ENCODE results near the gene PPIL6. TPM values are rescaled to one million over a fixed set of nuclear protein-coding genes. Genes with fewer than 3 reads are reported as not detected.

The PPIL6 gene
- total RNA-seq, 1 experiment from 2014 or later: 0.61 TPM

DNA sequence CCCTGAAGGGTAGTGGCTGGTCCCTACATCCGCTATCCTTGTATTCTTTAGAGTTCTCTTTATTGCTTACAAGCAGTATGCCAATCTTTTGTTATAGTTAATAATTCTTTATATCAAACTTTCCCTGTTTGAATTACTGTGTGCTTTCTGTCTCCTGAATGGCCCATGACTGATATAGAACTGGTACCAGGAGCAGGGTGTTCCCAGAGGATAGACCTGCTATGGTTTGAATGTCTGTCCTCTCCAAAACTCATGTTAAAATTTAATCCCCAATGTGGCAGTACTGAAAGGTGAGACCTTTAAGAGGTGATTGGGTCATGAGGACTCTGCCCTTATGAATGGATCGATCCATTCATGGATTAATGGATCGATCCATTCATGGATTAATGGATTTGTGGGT is 84.2 kb downstream of the PPIL6 start (continued):
- no peak for TF ChIP-seq TCF7 (CRISPR knock-in tag; IDR thresholded peaks at IDR 0.05; ENCODE audit: low read depth)
- TF ChIP-seq ELF4 (CRISPR knock-in tag; IDR thresholded peaks at IDR 0.05; ENCODE audit: low read depth): no peak
- TF ChIP-seq, protein P1, sequence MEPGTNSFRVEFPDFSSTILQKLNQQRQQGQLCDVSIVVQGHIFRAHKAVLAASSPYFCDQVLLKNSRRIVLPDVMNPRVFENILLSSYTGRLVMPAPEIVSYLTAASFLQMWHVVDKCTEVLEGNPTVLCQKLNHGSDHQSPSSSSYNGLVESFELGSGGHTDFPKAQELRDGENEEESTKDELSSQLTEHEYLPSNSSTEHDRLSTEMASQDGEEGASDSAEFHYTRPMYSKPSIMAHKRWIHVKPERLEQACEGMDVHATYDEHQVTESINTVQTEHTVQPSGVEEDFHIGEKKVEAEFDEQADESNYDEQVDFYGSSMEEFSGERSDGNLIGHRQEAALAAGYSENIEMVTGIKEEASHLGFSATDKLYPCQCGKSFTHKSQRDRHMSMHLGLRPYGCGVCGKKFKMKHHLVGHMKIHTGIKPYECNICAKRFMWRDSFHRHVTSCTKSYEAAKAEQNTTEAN (CRISPR knock-in tag; IDR thresholded peaks at IDR 0.05): no peak
- TF ChIP-seq AR (CRISPR knock-in tag; IDR thresholded peaks at IDR 0.05): no peak
- no peak for TF ChIP-seq ZNF317 (CRISPR knock-in tag; IDR thresholded peaks at IDR 0.05; ENCODE audit: borderline replicate concordance, low read depth)

- Mint-ChIP-seq H3K27me3 (ENCODE audit: low read depth) (no peaks in the 10 kb centered on the region), H3K4me1 (0 out of 2 replicates have a peak, but pooled peaks cover 3% of the 10 kb centered on the region), H3K9me3 (peaks cover 4% of the 10 kb centered on the region), H3K27ac (no peak overlapping the region), H3K4me3 (no peak overlapping the region), H3K36me3 (peaks cover 13% of the 10 kb centered on the region)
- ATAC-seq: no peak
- ChIA-PET CTCF (no interaction called here), POLR2A (no interaction called here)
- no peak for TF ChIP-seq GTF2I (CRISPR knock-in tag; conservative IDR thresholded peaks at IDR 0.05)
- TF ChIP-seq ZNF138 (CRISPR knock-in tag; conservative IDR thresholded peaks at IDR 0.05): no peak
- TF ChIP-seq E2F4 (CRISPR knock-in tag; IDR thresholded peaks at IDR 0.05; ENCODE audit: borderline replicate concordance, low read depth): no peak
- no peak for TF ChIP-seq EMX1 (CRISPR knock-in tag; IDR thresholded peaks at IDR 0.05)
- TF ChIP-seq ZNF396 (CRISPR knock-in tag; IDR thresholded peaks at IDR 0.05; ENCODE audit: borderline replicate concordance): no peak
- no peak for TF ChIP-seq ZNF416 (CRISPR knock-in tag; IDR thresholded peaks at IDR 0.05)
- TF ChIP-seq, protein P2, sequence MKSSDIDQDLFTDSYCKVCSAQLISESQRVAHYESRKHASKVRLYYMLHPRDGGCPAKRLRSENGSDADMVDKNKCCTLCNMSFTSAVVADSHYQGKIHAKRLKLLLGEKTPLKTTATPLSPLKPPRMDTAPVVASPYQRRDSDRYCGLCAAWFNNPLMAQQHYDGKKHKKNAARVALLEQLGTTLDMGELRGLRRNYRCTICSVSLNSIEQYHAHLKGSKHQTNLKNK (CRISPR knock-in tag; IDR thresholded peaks at IDR 0.05): no peak
- TF ChIP-seq SOX15 (CRISPR knock-in tag; IDR thresholded peaks at IDR 0.05): no peak
- TF ChIP-seq, protein P3, sequence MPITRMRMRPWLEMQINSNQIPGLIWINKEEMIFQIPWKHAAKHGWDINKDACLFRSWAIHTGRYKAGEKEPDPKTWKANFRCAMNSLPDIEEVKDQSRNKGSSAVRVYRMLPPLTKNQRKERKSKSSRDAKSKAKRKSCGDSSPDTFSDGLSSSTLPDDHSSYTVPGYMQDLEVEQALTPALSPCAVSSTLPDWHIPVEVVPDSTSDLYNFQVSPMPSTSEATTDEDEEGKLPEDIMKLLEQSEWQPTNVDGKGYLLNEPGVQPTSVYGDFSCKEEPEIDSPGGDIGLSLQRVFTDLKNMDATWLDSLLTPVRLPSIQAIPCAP (CRISPR knock-in tag; IDR thresholded peaks at IDR 0.05): no peak
- no peak for TF ChIP-seq CREB1 (CRISPR knock-in tag; IDR thresholded peaks at IDR 0.05)
- no peak for TF ChIP-seq ERG (CRISPR knock-in tag; IDR thresholded peaks at IDR 0.05)
- no peak for TF ChIP-seq ZNF281 (CRISPR knock-in tag; IDR thresholded peaks at IDR 0.05)
- no peak for TF ChIP-seq E2F1 (CRISPR knock-in tag; IDR thresholded peaks at IDR 0.05)
- no peak for TF ChIP-seq NR2C2 (CRISPR knock-in tag; IDR thresholded peaks at IDR 0.05)
- TF ChIP-seq TP53 (CRISPR knock-in tag; IDR thresholded peaks at IDR 0.05): no peak
- no peak for TF ChIP-seq NFATC4 (CRISPR knock-in tag; IDR thresholded peaks at IDR 0.05)
- DNase-seq (ENCODE audit: low spot score): no peak
Measured at GRCh38 chr6:109351231-109352130, 88.9 kb downstream of the PPIL6 start.
